Heart left ventricle (tissue), 13 donors: ENCODE results near the gene C11orf42.

Experiments used
- POLR2A ChIP-seq, 2 donors: fragments of 450-650 bp; IDR thresholded peaks; one replicate each; pipeline ENCODE4 v1.6.1; 2017; ENCODE audit warnings: antibody characterized with exemption in 2 of 2, mild to moderate bottlenecking in 2 of 2, moderate library complexity in 2 of 2
- TF ChIP-seq, protein P1 (sequence below), 12 donors: fragments of 200-600 bp; sonication (generic) in 4 of 12; IDR thresholded peaks; one replicate each; pipeline versions ENCODE4 v1.5.0 to v1.8.0; 2018 to 2022; ENCODE audit warnings: antibody characterized with exemption in 12 of 12, mild to moderate bottlenecking in 5 of 12
- donor health status: ischemic (EF 13 %, LVEDD 7.1; RV severe dilation, severe dysfunction).
- donor health status: DM: no; HTN: yes; CAD: no.
- donor health status: DM: no; HTN: no; CAD: no.
- donor health status: ischemic (EF 25% LVEDD 6.9; RV normal size, moderate dysfunction).
- donor health status: ischemic (EF 25% LVEDD 5.7; RV mildly dilated, moderate dysfunction).
- donor health status: ischemic (EF 35%, LVEDD 5.7; RV mildly dilated, moderate dysfunction).
- donor health status: nonischemic (EF 11% LVEDD 7.7; RV severe dilation, severe dysfunction).
- donor health status: DM: yes; HTN: yes; CAD: no.
- donor health status: PGD.
- donor health status: ischemic (EF 29% LVEDD 5.4; RV normal size, mild dysfunction).
- donor health status: nonischemic (EF 23%, LVEDD 6.1; RV moderate dilation, normal function).

DNA sequence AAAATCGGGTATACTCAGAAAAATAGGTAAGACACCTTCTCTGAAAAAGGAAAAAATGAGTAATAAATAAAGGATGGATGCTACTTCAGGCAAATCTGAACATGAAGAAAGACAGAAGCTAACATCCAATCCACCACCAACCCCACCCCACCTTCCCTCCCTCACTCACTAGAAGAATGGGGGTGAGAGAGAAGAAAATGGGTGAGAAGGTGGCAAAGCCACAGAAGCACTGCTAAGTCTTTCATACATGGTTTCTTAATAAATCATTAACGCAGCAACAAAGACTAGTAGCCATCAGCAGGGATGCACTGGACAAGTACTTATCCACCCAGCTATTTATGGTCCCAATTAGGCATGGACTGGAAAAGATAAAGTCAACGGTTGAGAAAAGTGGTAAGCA lies 23.2 kb downstream of the C11orf42 start:
- TF ChIP-seq, protein P1, sequence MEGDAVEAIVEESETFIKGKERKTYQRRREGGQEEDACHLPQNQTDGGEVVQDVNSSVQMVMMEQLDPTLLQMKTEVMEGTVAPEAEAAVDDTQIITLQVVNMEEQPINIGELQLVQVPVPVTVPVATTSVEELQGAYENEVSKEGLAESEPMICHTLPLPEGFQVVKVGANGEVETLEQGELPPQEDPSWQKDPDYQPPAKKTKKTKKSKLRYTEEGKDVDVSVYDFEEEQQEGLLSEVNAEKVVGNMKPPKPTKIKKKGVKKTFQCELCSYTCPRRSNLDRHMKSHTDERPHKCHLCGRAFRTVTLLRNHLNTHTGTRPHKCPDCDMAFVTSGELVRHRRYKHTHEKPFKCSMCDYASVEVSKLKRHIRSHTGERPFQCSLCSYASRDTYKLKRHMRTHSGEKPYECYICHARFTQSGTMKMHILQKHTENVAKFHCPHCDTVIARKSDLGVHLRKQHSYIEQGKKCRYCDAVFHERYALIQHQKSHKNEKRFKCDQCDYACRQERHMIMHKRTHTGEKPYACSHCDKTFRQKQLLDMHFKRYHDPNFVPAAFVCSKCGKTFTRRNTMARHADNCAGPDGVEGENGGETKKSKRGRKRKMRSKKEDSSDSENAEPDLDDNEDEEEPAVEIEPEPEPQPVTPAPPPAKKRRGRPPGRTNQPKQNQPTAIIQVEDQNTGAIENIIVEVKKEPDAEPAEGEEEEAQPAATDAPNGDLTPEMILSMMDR (IDR thresholded peaks at IDR 0.05): no peak
- TF ChIP-seq POLR2A (IDR thresholded peaks at IDR 0.05): no peak
